NT2/D1 (cell line): ENCODE data around the gene SGSM2.

ENCODE experiments used
- YY1 ChIP-seq: IDR thresholded peaks from 2 replicates; pipeline ENCODE4 v1.6.1; 2011; ENCODE audit not compliant: insufficient read length, insufficient read depth
- ZNF274 ChIP-seq: IDR thresholded peaks from 2 replicates; pipeline ENCODE4 v1.6.1; 2011; ENCODE audit warnings: mild to moderate bottlenecking, low read depth, low read length

GRCh38 chr17:2397247-2398171 is 60.2 kb downstream of the SGSM2 start:
- no peak for TF ChIP-seq ZNF274
- no peak for TF ChIP-seq YY1
